Subcutaneous adipose tissue (tissue), 4 donors: Measurements from ENCODE around the gene GIT2. TPM values are rescaled to one million over a fixed set of nuclear protein-coding genes. Genes with fewer than 3 reads are reported as not detected.

Experiments used
- CTCF ChIP-seq: fragments of 450-650 bp; IDR thresholded peaks from one replicate; pipeline ENCODE4 v1.5.1; 2016; ENCODE audit warnings: low read depth, mild to moderate bottlenecking, control low read depth, antibody characterized with exemption, moderate library complexity
- total RNA-seq, 4 donors: library from RNA; depleted of rRNA; stranded (reverse); fragments of >200 nt; gene quantifications; one replicate each; pipeline ENCODE4 v1.1.0, GENCODE V29; 2016

GIT2 gene, protein sequence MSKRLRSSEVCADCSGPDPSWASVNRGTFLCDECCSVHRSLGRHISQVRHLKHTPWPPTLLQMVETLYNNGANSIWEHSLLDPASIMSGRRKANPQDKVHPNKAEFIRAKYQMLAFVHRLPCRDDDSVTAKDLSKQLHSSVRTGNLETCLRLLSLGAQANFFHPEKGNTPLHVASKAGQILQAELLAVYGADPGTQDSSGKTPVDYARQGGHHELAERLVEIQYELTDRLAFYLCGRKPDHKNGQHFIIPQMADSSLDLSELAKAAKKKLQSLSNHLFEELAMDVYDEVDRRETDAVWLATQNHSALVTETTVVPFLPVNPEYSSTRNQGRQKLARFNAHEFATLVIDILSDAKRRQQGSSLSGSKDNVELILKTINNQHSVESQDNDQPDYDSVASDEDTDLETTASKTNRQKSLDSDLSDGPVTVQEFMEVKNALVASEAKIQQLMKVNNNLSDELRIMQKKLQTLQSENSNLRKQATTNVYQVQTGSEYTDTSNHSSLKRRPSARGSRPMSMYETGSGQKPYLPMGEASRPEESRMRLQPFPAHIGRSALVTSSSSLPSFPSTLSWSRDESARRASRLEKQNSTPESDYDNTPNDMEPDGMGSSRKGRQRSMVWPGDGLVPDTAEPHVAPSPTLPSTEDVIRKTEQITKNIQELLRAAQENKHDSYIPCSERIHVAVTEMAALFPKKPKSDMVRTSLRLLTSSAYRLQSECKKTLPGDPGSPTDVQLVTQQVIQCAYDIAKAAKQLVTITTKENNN
- 10 to 100 TPM; 41.8 to 66.3 (median 53.5) TPM for total RNA-seq

GRCh38 chr12:109995686-109996482 is at the start of gene GIT2:
Gene GIT2, minus strand, starts transcription at chr12:109996368. Its CDS starts 144 bp downstream, at chr12:109996224.
- TF ChIP-seq CTCF, result no peak

GRCh38 chr12:110042264-110042663 is 46.1 kb upstream of the GIT2 start:
- TF ChIP-seq CTCF, result no peak

DNA sequence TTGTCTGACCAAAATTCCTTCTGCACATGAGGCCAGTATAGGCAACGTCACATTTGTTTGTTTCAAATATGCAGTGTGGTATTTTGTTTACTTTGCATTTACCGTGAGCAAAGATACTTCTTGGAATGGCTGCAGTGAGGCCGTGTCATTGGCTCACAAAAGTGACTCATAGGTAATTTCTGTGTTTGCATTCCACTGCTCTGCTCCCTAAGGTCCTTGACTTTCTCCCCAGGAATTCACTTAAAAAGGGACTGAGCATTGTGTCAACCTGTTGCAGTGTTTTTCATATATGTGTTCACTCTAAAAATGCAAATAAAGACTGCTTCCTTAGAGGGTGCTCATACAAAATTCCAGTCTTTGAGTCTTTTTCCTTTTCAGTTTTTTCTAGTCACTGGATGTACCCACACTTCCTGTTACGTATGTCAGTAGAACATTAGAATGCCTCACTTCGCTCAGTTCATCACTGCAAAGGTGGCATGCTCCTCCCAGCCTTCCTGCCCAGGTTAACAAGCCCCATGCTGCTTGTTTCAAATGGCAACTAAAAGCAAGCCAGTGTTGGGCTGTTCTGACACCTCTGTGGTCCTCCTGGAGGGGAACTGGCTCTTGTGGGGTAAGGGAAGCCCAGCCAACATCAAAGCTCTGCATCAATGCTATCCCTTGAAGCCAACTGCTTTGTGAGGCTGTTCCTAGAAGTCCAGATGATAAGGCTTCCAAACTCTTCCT is 43.1 kb upstream of the GIT2 start:
- no peak for TF ChIP-seq CTCF

DNA sequence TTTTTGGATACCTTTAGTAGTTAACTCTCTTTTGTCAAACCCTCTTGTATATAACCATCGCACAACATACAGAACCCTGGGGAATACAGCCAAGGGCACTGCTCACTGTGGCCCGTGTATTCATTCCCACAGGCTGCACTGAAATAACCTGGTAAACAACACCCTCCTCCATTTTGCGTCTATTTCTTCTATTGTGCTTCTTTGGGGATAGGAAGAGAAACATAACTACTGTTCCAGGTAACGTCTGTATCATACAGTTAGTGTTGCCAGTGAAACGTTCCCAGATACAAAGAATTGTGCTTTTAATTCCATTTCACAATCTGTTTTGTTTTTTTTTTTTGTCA is 42.5 kb upstream of the GIT2 start:
- TF ChIP-seq CTCF, result no peak

GRCh38 chr12:110037315-110037714 is 41.1 kb upstream of the GIT2 start:
- no peak for TF ChIP-seq CTCF

DNA sequence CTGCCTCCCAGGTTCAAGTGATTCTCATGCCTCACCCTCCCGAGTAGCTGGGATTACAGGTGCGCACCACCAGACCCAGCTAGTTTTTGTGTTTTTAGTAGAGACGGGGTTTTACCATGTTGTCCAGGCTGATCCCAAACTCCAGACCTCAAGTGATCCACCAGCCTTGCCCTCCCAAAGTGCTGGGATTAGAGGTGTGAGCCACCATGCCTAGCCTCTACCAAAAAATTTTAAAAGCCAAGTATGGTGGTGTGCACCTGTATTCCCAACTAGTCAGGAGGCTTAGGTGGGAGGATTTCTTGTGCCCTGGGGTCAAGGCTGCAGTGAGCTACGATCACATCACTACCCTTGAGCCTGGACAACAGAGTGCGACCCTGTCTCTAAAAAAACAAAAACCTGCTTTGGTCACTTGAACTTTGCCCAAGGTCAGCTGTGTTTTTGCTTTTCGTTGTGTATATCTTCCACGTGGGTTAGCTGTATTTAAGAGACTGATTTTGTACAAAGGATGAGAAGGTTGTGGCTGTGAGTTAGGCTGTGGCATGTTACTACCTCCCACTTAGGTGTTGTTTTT is 39.5 kb upstream of the GIT2 start:
- TF ChIP-seq CTCF, result no peak
